Measurements from ENCODE around the gene CELA3B.

DNA sequence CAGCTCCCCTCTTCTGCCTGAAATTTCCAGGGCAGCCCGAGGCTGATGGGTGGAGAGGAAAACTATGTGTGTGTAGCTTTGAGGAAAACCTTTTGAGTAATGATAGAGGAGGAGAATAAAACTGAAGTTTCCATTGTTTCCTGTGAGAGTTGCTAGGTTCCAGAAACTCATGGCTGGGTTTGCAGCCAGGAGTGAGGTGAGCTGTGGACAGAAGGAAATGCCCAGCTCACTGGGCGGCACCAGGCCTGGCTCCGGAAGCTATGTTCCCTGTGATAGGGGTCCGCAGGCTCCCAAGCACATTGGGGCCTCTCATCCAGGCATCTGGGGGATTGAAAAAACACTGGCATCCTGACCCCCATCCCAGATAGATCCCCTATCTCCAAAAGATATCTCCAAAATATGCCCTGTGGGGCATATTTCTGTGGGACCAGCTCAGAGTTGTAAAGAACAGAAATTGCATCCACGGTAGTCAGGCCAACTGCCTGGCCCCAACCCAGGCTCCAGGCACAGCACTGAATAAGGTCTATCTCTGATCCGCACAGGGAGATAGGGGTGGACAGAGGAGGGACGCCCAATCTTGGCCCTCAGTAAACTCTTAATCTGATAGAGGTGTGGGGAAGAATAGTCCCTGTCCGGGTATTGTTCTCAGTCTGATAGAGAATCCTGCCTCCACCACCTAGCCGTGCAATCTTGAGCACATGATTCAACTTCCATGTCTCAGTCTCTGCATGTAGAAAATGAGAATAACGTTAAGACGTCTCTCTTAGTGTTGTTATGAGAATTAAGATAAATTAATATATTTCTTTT is 37.9 kb upstream of the CELA3B start:
- TF ChIP-seq EZH2 (IDR thresholded peaks at IDR 0.05; ENCODE audit: low read length, missing control alignments) (no peak), CTCF (conservative IDR thresholded peaks at IDR 0.05 in 1 of 2, IDR thresholded peaks at IDR 0.05 in 1 of 2; ENCODE audit: low read depth in 1 of 2, low read length in 2 of 2) (no peak)
